SK-N-SH treated with all-trans-retinoic acid at 6 μM for 48 hours (cell line): ENCODE measurements around the gene SNAPIN.

Experiments used
- ESRRG ChIP-seq: fragments of 250-450 bp; sonication (Bioruptor Pico); IDR thresholded peaks from 2 replicates; pipeline ENCODE4 v1.6.1; 2021; ENCODE audit warnings: mild to moderate bottlenecking
- PATZ1 ChIP-seq: fragments of 250-450 bp; sonication (Bioruptor Pico); IDR thresholded peaks from 2 replicates; pipeline ENCODE4 v1.8.0; 2020; ENCODE audit warnings: mild to moderate bottlenecking, moderate library complexity, borderline replicate concordance

- no peak for TF ChIP-seq PATZ1 (CRISPR knock-in tag)
- no peak for TF ChIP-seq ESRRG
Measured at GRCh38 chr1:153658400-153659174, at the start of gene SNAPIN.
